K562 (cell line): Measurements from ENCODE around the gene ARL8A. TPM values are rescaled to one million over a fixed set of nuclear protein-coding genes. Genes with fewer than 3 reads are reported as not detected.

ENCODE experiments used
- CBX3 ChIP-seq, 2 experiments: IDR thresholded peaks; 1 replicate in 1 of 2; 2 replicates in 1 of 2; pipeline ENCODE4 v1.6.1; 2012; ENCODE audit warnings: inconsistent platforms in 2 of 2, low read length in 2 of 2, borderline replicate concordance in 1 of 2, control low read depth in 1 of 2
- ILK ChIP-seq: fragments of 450-650 bp; IDR thresholded peaks from 2 replicates; pipeline ENCODE4 v1.6.1; 2016; ENCODE audit warnings: missing genetic modification characterization, low read depth, mild to moderate bottlenecking, missing compliant biosample characterization, moderate library complexity, borderline replicate concordance
- JUN ChIP-seq, 2 experiments: sonication (generic) in 1 of 2; formaldehyde crosslinking in 1 of 2; IDR thresholded peaks; 2 replicates each; pipeline versions ENCODE4 v1.6.1 to v1.8.0; 2012 to 2022; ENCODE audit warnings: borderline replicate concordance in 2 of 2, mild to moderate bottlenecking in 2 of 2, improper control_type of control experiment in 1 of 2, low read depth in 1 of 2, low read length in 1 of 2, missing genetic modification reagents in 1 of 2
- NR2C1 ChIP-seq, 2 experiments: fragments of 450-650 bp; IDR thresholded peaks; 2 replicates each; pipeline ENCODE4 v1.6.1; 2017; ENCODE audit warnings: mild to moderate bottlenecking in 2 of 2, antibody characterized with exemption in 1 of 2, inconsistent platforms in 1 of 2, missing compliant biosample characterization in 1 of 2, missing genetic modification characterization in 1 of 2
- NR3C1 ChIP-seq: sonication (generic); formaldehyde crosslinking; IDR thresholded peaks from 2 replicates; pipeline ENCODE4 v1.8.1; 2022; ENCODE audit warnings: missing genetic modification reagents
- PPARD ChIP-seq: fragments of 250-450 bp; sonication (Bioruptor Pico); IDR thresholded peaks from 2 replicates; pipeline ENCODE4 v1.8.0; 2022; ENCODE audit warnings: inconsistent platforms, mild to moderate bottlenecking, moderate library complexity
- SMC3 ChIP-seq: conservative IDR thresholded peaks from 2 replicates; pipeline ENCODE4 v1.6.1; 2011; ENCODE audit warnings: low read depth, low read length, improper control_type of control experiment; ENCODE audit not compliant: insufficient read depth
- SOX6 ChIP-seq: fragments of 450-650 bp; IDR thresholded peaks from 2 replicates; pipeline ENCODE4 v1.6.1; 2014; ENCODE audit warnings: mild to moderate bottlenecking
- ZKSCAN8 ChIP-seq: fragments of 200-800 bp; sonication (Bioruptor generic); IDR thresholded peaks from 2 replicates; pipeline ENCODE4 v1.6.1; 2016; ENCODE audit warnings: missing genetic modification characterization, missing compliant biosample characterization
- ZNF140 ChIP-seq: fragments of 250-450 bp; sonication (Bioruptor Pico); IDR thresholded peaks from 2 replicates; pipeline ENCODE4 v1.8.0; 2021; ENCODE audit warnings: moderate library complexity, mild to moderate bottlenecking, inconsistent platforms
- ZNF143 ChIP-seq: sonication (generic); formaldehyde crosslinking; IDR thresholded peaks from 2 replicates; pipeline ENCODE4 v1.9.0; 2022; ENCODE audit warnings: mild to moderate bottlenecking, missing genetic modification reagents
- ZNF23 ChIP-seq: fragments of 250-450 bp; sonication (Bioruptor Pico); IDR thresholded peaks from 2 replicates; pipeline ENCODE4 v1.4.0; 2020; ENCODE audit warnings: mild to moderate bottlenecking
- ZNF324 ChIP-seq: fragments of 250-450 bp; sonication (Bioruptor Pico); IDR thresholded peaks from 2 replicates; pipeline ENCODE4 v1.4.0; 2020; ENCODE audit warnings: mild to moderate bottlenecking
- ZNF354B ChIP-seq: fragments of 250-450 bp; sonication (Bioruptor Pico); IDR thresholded peaks from 2 replicates; pipeline ENCODE4 v1.4.0; 2020
- ZNF408 ChIP-seq: fragments of 250-450 bp; sonication (Bioruptor Pico); IDR thresholded peaks from 2 replicates; pipeline ENCODE4 v1.4.0; 2020; ENCODE audit warnings: low read depth, mild to moderate bottlenecking, moderate library complexity
- ZNF586 ChIP-seq: fragments of 450-650 bp; formaldehyde crosslinking; conservative IDR thresholded peaks from 2 replicates; pipeline ENCODE4 v1.4.0; 2020; ENCODE audit warnings: mild to moderate bottlenecking, moderate library complexity
- ZNF707 ChIP-seq: fragments of 250-450 bp; sonication (Bioruptor Pico); conservative IDR thresholded peaks from 2 replicates; pipeline ENCODE4 v1.8.0; 2022; ENCODE audit warnings: inconsistent platforms, mild to moderate bottlenecking, moderate library complexity
- polyA plus RNA-seq, 8 experiments: library from polyadenylated mRNA; depleted of rRNA in 4 of 8; stranded (reverse) in 5 of 8; unstranded in 3 of 8; fragments of >200 nt; fragmentation: Nextera tagmentation in 2 of 8; fragmentation: Illumina TruSeq in 1 of 8; extraction: Ambion mirVana in 2 of 8; extraction: Trizol in 1 of 8; gene quantifications; 2 replicates each; pipeline versions ENCODE4 v1.2.1 to v1.2.3, GENCODE V29; 2011 to 2014; ENCODE audit warnings: inconsistent platforms in 1 of 8, missing spikeins in 1 of 8
- total RNA-seq, 7 experiments: library from RNA; depleted of rRNA in 6 of 7; stranded (reverse); fragments of >200 nt in 6 of 7; fragmentation: Illumina TruSeq in 2 of 7; extraction: Trizol in 2 of 7; gene quantifications; 2 replicates each; pipeline versions ENCODE4 v1.2.1 to v1.2.3, GENCODE V29; 2011 to 2021; ENCODE audit warnings: low replicate concordance in 1 of 7
- TF ChIP-seq, protein P1 (sequence below): fragments of 450-650 bp; IDR thresholded peaks from 2 replicates; pipeline ENCODE4 v1.6.1; 2017; ENCODE audit warnings: mild to moderate bottlenecking, moderate library complexity
- TF ChIP-seq, protein P2 (sequence below): fragments of 450-650 bp; IDR thresholded peaks from 2 replicates; pipeline ENCODE4 v1.6.1; 2016; ENCODE audit warnings: borderline replicate concordance
- TF ChIP-seq, protein P3 (sequence below): fragments of 250-450 bp; sonication (Bioruptor Pico); IDR thresholded peaks from 2 replicates; pipeline ENCODE4 v1.8.0; 2022; ENCODE audit warnings: moderate library complexity, mild to moderate bottlenecking, inconsistent platforms
- TF ChIP-seq, protein P4 (sequence below), 2 experiments: IDR thresholded peaks; 2 replicates each; pipeline ENCODE4 v1.6.1; 2011; ENCODE audit warnings: borderline replicate concordance in 1 of 2, control low read depth in 1 of 2, low read depth in 1 of 2, low read length in 1 of 2, mild to moderate bottlenecking in 1 of 2, mixed read lengths in 1 of 2, moderate library complexity in 1 of 2; ENCODE audit not compliant: insufficient read depth in 1 of 2, insufficient read length in 1 of 2, poor library complexity in 1 of 2, severe bottlenecking in 1 of 2; ENCODE audit errors: extremely low read depth in 1 of 2

ARL8A gene
- total and polyA plus RNA-seq, 9 of the 15 experiments (the other 6 are each of a cell fraction or from before 2014, with no cell fraction given): 0.17 to 27.3 (median 15.6) TPM

DNA sequence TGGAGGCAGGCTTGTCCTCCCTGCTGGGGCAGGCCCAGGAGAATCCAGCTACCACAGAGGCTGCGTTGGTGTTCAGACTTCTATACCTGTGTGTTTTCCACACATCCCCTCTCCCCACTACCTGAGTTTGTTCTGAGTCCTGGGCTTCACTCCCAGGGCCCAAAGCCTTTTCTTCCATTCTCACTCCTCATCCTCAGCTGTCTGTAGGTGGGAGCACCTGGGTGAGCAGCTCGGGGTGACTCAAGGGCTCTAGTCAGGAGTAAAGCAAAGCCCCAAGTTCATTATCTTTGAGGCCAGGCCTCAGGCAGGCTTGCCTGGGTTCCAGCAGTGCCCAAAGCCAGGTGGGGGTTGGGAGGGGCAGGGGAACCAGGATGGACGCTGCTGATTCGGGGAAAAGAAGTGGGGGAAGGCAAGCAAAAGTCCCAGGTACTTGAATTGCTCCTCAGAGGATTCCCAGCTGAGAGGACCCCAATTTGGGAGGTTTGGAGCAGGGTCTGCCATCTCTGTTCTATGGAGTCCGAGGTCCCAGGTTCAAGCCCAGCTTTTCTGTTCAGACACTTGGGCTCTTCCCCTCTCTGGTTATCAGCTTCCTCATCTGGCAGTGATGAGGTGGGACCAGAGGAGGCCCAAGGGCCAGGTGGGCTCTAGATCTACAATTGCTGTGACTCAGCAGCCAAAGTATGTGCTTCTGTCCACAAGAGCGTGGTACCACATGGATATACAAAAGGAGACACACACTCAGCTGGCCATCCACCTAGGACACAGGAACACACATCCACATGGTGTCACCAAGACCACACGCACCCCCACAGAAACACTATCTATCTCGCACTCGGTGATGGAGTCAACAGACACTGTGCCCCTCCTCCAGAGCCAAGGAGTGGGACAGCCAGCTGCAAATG lies 21.7 kb upstream of the ARL8A start (continued):
- TF ChIP-seq, protein P1, sequence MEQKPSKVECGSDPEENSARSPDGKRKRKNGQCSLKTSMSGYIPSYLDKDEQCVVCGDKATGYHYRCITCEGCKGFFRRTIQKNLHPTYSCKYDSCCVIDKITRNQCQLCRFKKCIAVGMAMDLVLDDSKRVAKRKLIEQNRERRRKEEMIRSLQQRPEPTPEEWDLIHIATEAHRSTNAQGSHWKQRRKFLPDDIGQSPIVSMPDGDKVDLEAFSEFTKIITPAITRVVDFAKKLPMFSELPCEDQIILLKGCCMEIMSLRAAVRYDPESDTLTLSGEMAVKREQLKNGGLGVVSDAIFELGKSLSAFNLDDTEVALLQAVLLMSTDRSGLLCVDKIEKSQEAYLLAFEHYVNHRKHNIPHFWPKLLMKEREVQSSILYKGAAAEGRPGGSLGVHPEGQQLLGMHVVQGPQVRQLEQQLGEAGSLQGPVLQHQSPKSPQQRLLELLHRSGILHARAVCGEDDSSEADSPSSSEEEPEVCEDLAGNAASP: no peak
- no peak for TF ChIP-seq NR2C1 (IDR thresholded peaks at IDR 0.05)
- no peak for TF ChIP-seq NR2C1 (tag; IDR thresholded peaks at IDR 0.05)
- TF ChIP-seq ZNF140 (CRISPR knock-in tag): no peak
- no peak for TF ChIP-seq ZKSCAN8 (CRISPR knock-in tag)
- no peak for TF ChIP-seq ZNF143 (CRISPR knock-in tag)
- TF ChIP-seq ZNF707 (CRISPR knock-in tag): no peak
- TF ChIP-seq ZNF354B (CRISPR knock-in tag): no peak
- TF ChIP-seq, protein P2, sequence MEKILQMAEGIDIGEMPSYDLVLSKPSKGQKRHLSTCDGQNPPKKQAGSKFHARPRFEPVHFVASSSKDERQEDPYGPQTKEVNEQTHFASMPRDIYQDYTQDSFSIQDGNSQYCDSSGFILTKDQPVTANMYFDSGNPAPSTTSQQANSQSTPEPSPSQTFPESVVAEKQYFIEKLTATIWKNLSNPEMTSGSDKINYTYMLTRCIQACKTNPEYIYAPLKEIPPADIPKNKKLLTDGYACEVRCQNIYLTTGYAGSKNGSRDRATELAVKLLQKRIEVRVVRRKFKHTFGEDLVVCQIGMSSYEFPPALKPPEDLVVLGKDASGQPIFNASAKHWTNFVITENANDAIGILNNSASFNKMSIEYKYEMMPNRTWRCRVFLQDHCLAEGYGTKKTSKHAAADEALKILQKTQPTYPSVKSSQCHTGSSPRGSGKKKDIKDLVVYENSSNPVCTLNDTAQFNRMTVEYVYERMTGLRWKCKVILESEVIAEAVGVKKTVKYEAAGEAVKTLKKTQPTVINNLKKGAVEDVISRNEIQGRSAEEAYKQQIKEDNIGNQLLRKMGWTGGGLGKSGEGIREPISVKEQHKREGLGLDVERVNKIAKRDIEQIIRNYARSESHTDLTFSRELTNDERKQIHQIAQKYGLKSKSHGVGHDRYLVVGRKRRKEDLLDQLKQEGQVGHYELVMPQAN: peak; percentile 46
- TF ChIP-seq PPARD: no peak
- TF ChIP-seq CBX3 (IDR thresholded peaks at IDR 0.05; ENCODE audit: borderline replicate concordance in 1 of 2, low read length in 2 of 2): 0 out of 3 replicates have a peak, but pooled peaks of 1 of the 2 experiments have one; percentile 10
- no peak for TF ChIP-seq ZNF324 (CRISPR knock-in tag)
- no peak for TF ChIP-seq JUN (IDR thresholded peaks at IDR 0.05; ENCODE audit: borderline replicate concordance, low read depth, low read length)
- no peak for TF ChIP-seq JUN (CRISPR knock-in tag; IDR thresholded peaks at IDR 0.05; ENCODE audit: borderline replicate concordance)
- TF ChIP-seq NR3C1: no peak
- TF ChIP-seq, protein P3, sequence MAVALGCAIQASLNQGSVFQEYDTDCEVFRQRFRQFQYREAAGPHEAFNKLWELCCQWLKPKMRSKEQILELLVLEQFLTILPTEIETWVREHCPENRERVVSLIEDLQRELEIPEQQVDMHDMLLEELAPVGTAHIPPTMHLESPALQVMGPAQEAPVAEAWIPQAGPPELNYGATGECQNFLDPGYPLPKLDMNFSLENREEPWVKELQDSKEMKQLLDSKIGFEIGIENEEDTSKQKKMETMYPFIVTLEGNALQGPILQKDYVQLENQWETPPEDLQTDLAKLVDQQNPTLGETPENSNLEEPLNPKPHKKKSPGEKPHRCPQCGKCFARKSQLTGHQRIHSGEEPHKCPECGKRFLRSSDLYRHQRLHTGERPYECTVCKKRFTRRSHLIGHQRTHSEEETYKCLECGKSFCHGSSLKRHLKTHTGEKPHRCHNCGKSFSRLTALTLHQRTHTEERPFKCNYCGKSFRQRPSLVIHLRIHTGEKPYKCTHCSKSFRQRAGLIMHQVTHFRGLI: no peak
- TF ChIP-seq SMC3: no peak
- no peak for TF ChIP-seq ILK (tag)
- TF ChIP-seq ZNF586: no peak
- no peak for TF ChIP-seq ZNF408 (CRISPR knock-in tag)
- TF ChIP-seq, protein P4, sequence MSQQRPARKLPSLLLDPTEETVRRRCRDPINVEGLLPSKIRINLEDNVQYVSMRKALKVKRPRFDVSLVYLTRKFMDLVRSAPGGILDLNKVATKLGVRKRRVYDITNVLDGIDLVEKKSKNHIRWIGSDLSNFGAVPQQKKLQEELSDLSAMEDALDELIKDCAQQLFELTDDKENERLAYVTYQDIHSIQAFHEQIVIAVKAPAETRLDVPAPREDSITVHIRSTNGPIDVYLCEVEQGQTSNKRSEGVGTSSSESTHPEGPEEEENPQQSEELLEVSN (IDR thresholded peaks at IDR 0.05; ENCODE audit: borderline replicate concordance in 1 of 2, extremely low read depth in 1 of 2, insufficient read depth in 1 of 2, insufficient read length in 1 of 2, low read depth in 1 of 2, low read length in 1 of 2, poor library complexity in 1 of 2, severe bottlenecking in 1 of 2): no peak
- TF ChIP-seq SOX6: peak; percentile 69
- TF ChIP-seq ZNF23 (CRISPR knock-in tag): no peak
